BLaER1 (cell line): Measurements from ENCODE around the gene SLC25A18.

Source experiments
- H3K27ac ChIP-seq: shearing (Covaris generic); formaldehyde crosslinking; 2 replicates; pipeline ENCODE4 v1.8.1; 2022
- H3K27me3 ChIP-seq: shearing (Covaris generic); formaldehyde crosslinking; 2 replicates; pipeline ENCODE4 v1.8.1; 2022
- H3K36me3 ChIP-seq: shearing (Covaris generic); formaldehyde crosslinking; 2 replicates; pipeline ENCODE4 v1.8.1; 2022
- H3K4me1 ChIP-seq: shearing (Covaris generic); formaldehyde crosslinking; 2 replicates; pipeline ENCODE4 v1.8.1; 2022
- H3K4me2 ChIP-seq: shearing (Covaris generic); formaldehyde crosslinking; 2 replicates; pipeline ENCODE4 v1.8.1; 2022
- H3K4me3 ChIP-seq: shearing (Covaris generic); formaldehyde crosslinking; 2 replicates; pipeline ENCODE4 v1.8.1; 2022
- H3K9ac ChIP-seq: shearing (Covaris generic); formaldehyde crosslinking; 2 replicates; pipeline ENCODE4 v1.8.1; 2022
- H3K9me3 ChIP-seq: shearing (Covaris generic); formaldehyde crosslinking; 2 replicates; pipeline ENCODE4 v1.8.1; 2022
- H4K20me1 ChIP-seq: shearing (Covaris generic); formaldehyde crosslinking; 2 replicates; pipeline ENCODE4 v1.8.1; 2022
- Cebpa-rat ChIP-seq: shearing (Covaris generic); IDR thresholded peaks from 2 replicates; pipeline ENCODE4 v1.8.1; 2022

The SLC25A18 gene

GRCh38 chr22:17598318-17598717 lies 35.0 kb downstream of the SLC25A18 start:
- H3K27ac ChIP-seq = no peak overlapping the region
- H3K4me2 ChIP-seq = no peak overlapping the region
- H3K4me1 ChIP-seq = peaks cover 31% of the 10 kb centered on the region
- H3K27me3 ChIP-seq = no peaks in the 10 kb centered on the region
- peaks cover 21% of the 10 kb centered on the region for H3K9me3 ChIP-seq
- peaks cover 82% of the 10 kb centered on the region for H3K36me3 ChIP-seq
- no peak overlapping the region for H3K4me3 ChIP-seq
- TF ChIP-seq Cebpa-rat = no peak
- H3K9ac ChIP-seq = no peak overlapping the region
- H4K20me1 ChIP-seq = peaks cover 8% of the 10 kb centered on the region; the same call in 1 of the 2 replicates

- no peaks in the 10 kb centered on the region for H3K27me3 ChIP-seq
- H3K36me3 ChIP-seq = peaks cover 91% of the 10 kb centered on the region
- H4K20me1 ChIP-seq = peaks cover 13% of the 10 kb centered on the region; the same call in 1 of the 2 replicates
- no peak overlapping the region for H3K9ac ChIP-seq
- H3K4me1 ChIP-seq = peaks cover 14% of the 10 kb centered on the region
- no peak overlapping the region for H3K27ac ChIP-seq
- no peak for TF ChIP-seq Cebpa-rat
- H3K4me3 ChIP-seq = no peak overlapping the region
- H3K4me2 ChIP-seq = no peak overlapping the region
- H3K9me3 ChIP-seq = peaks cover 19% of the 10 kb centered on the region
Observed at GRCh38 chr22:17601031-17601430, 37.7 kb downstream of the SLC25A18 start.

- peaks cover 91% of the 10 kb centered on the region for H3K36me3 ChIP-seq
- H3K4me3 ChIP-seq = no peak overlapping the region
- H3K4me2 ChIP-seq = no peak overlapping the region
- TF ChIP-seq Cebpa-rat = no peak
- H4K20me1 ChIP-seq = peaks cover 22% of the 10 kb centered on the region; the same call in 1 of the 2 replicates
- H3K9ac ChIP-seq = no peak overlapping the region
- peaks cover 11% of the 10 kb centered on the region for H3K4me1 ChIP-seq
- no peaks in the 10 kb centered on the region for H3K27me3 ChIP-seq
- H3K27ac ChIP-seq = no peak overlapping the region
- no peaks in the 10 kb centered on the region for H3K9me3 ChIP-seq
Observed at GRCh38 chr22:17603668-17604067, 40.4 kb downstream of the SLC25A18 start.

GRCh38 chr22:17606496-17606895 lies 43.2 kb downstream of the SLC25A18 start:
- H3K4me2 ChIP-seq = no peak overlapping the region
- TF ChIP-seq Cebpa-rat = no peak
- H4K20me1 ChIP-seq = peaks cover 31% of the 10 kb centered on the region; the same call in 1 of the 2 replicates
- no peak overlapping the region for H3K9ac ChIP-seq
- peaks cover 89% of the 10 kb centered on the region for H3K36me3 ChIP-seq
- no peaks in the 10 kb centered on the region for H3K27me3 ChIP-seq
- peaks cover 11% of the 10 kb centered on the region for H3K4me1 ChIP-seq
- no peak overlapping the region for H3K27ac ChIP-seq
- H3K4me3 ChIP-seq = no peak overlapping the region
- H3K9me3 ChIP-seq = no peaks in the 10 kb centered on the region

- peaks cover 23% of the 10 kb centered on the region; the same call in 1 of the 2 replicates for H4K20me1 ChIP-seq
- no peaks in the 10 kb centered on the region for H3K9me3 ChIP-seq
- TF ChIP-seq Cebpa-rat = no peak
- H3K27ac ChIP-seq = no peak overlapping the region
- H3K36me3 ChIP-seq = peaks cover 95% of the 10 kb centered on the region
- no peak overlapping the region for H3K4me2 ChIP-seq
- H3K4me3 ChIP-seq = no peak overlapping the region
- H3K4me1 ChIP-seq = peaks cover 11% of the 10 kb centered on the region
- no peaks in the 10 kb centered on the region for H3K27me3 ChIP-seq
- H3K9ac ChIP-seq = no peak overlapping the region
Observed at GRCh38 chr22:17607891-17608521, 44.7 kb downstream of the SLC25A18 start.

GRCh38 chr22:17612057-17612456 lies 48.8 kb downstream of the SLC25A18 start:
- no peak overlapping the region for H3K4me3 ChIP-seq
- H3K27ac ChIP-seq = no peak overlapping the region
- H3K9me3 ChIP-seq = no peaks in the 10 kb centered on the region
- H3K27me3 ChIP-seq = no peaks in the 10 kb centered on the region
- H4K20me1 ChIP-seq = peaks cover 18% of the 10 kb centered on the region; the same call in 1 of the 2 replicates
- no peak for TF ChIP-seq Cebpa-rat
- no peaks in the 10 kb centered on the region for H3K4me1 ChIP-seq
- H3K4me2 ChIP-seq = no peak overlapping the region
- peaks cover 94% of the 10 kb centered on the region for H3K36me3 ChIP-seq
- H3K9ac ChIP-seq = no peak overlapping the region

- TF ChIP-seq Cebpa-rat = no peak
- Histone ChIP-seq H3K27me3 (no peaks in the 10 kb centered on the region), H3K9ac (no peak overlapping the region), H3K27ac (no peak overlapping the region), H3K4me1 (no peaks in the 10 kb centered on the region), H3K4me2 (no peak overlapping the region), H3K4me3 (no peak overlapping the region), H3K36me3 (peaks cover 94% of the 10 kb centered on the region), H4K20me1 (peaks cover 18% of the 10 kb centered on the region; the same call in 1 of the 2 replicates), H3K9me3 (no peaks in the 10 kb centered on the region)
Observed at GRCh38 chr22:17613280-17613679, 50.0 kb downstream of the SLC25A18 start.

- TF ChIP-seq Cebpa-rat = no peak
- Histone ChIP-seq H3K27ac (peak overlapping the region; percentile 89), H3K4me2 (peak overlapping the region; percentile 97), H3K27me3 (no peaks in the 10 kb centered on the region), H4K20me1 (peaks cover 54% of the 10 kb centered on the region), H3K4me3 (peak overlapping the region; percentile 97), H3K9me3 (no peaks in the 10 kb centered on the region), H3K9ac (peak overlapping the region; percentile 90), H3K36me3 (peaks cover 25% of the 10 kb centered on the region), H3K4me1 (peaks cover 28% of the 10 kb centered on the region)
Observed at GRCh38 chr22:17627961-17628405, 64.7 kb downstream of the SLC25A18 start.

GRCh38 chr22:17628406-17629172 lies 65.3 kb downstream of the SLC25A18 start, which contains the start of gene ATP6V1E1:
TSS of gene ATP6V1E1 (minus strand) at chr22:17628749. CDS start at chr22:17628635, 114 bp downstream.
- peaks cover 19% of the 10 kb centered on the region for H3K36me3 ChIP-seq
- H3K4me3 ChIP-seq = peak within 1 kb of the TSS; percentile 97
- peak within 1 kb of the TSS; percentile 97 for H3K4me2 ChIP-seq
- H3K27me3 ChIP-seq = no peaks in the 10 kb centered on the region
- peaks cover 28% of the 10 kb centered on the region for H3K4me1 ChIP-seq
- no peaks in the 10 kb centered on the region for H3K9me3 ChIP-seq
- H4K20me1 ChIP-seq = peaks cover 48% of the 10 kb centered on the region
- peak within 1 kb of the TSS; percentile 90 for H3K9ac ChIP-seq
- no peak for TF ChIP-seq Cebpa-rat
- H3K27ac ChIP-seq = peak within 1 kb of the TSS; percentile 89

- Histone ChIP-seq H3K36me3 (peaks cover 15% of the 10 kb centered on the region), H3K4me1 (peaks cover 28% of the 10 kb centered on the region), H4K20me1 (peaks cover 42% of the 10 kb centered on the region), H3K4me2 (peak overlapping the region; percentile 89), H3K27ac (peak overlapping the region; percentile 89), H3K4me3 (peak overlapping the region; percentile 97), H3K9ac (peak overlapping the region; percentile 90), H3K27me3 (no peaks in the 10 kb centered on the region), H3K9me3 (no peaks in the 10 kb centered on the region)
- no peak for TF ChIP-seq Cebpa-rat
Observed at GRCh38 chr22:17629173-17629489, 65.8 kb downstream of the SLC25A18 start.
